ENCODE results near the gene RAB11A.

RAB11A gene

DNA sequence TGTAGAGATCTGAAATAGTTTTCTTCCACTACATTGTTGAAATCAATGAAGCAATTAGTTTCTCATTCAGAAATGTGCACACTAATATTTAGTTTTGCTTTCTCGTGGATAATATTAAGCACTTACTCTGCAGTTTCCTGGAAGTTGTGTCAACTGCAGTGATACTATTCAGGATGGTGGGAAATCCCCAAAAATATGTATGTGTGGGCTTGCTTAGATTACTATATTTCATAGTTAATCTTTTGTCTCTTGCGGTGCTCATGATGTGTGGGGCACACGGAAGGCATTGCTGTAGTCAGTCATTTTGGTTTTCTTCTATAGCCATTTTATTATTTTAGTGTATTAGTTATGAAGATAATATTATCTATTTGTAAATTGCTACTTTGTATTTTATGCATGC is 19.7 kb downstream of the RAB11A start:
- DNase-seq, result no peak

DNA sequence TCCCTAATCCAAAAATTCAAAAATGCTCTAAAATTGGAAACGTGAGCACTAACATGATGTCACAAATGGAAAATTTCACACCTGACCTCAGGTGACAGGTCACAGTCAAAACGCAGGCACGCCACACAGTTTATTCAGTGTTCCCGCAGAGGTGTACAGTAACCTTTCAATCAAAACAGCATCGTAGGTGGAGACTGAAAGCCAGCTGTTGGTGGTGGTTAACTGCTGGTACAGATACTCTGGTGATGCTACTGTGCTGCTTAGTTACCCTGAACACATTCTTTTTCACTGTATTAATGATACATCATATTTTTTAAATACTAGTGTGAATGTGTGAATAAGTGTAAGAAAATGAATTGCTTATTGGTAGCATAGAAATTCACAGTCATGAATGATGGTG is 23.8 kb downstream of the RAB11A start:
- DNase-seq, result no peak

DNA sequence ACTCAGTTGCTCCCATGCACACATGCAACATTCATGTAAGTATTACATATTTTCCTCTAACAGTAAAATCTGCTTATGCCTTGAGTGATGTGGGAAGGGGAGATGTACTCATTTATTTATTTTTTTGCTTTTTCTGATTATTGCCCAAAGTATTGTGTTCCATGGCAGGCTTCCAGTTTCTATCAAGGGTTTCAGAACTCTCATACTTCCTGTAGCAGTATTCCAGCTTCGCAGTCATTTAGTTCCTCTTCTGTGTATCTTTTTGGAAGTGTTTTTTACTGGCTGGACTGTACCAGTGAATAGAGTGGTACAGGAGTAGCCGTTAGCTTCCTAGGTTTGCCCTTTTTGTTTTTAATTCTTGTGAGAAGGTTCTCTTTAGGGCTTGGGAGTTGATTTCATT is 26.9 kb downstream of the RAB11A start:
- no peak for DNase-seq

DNA sequence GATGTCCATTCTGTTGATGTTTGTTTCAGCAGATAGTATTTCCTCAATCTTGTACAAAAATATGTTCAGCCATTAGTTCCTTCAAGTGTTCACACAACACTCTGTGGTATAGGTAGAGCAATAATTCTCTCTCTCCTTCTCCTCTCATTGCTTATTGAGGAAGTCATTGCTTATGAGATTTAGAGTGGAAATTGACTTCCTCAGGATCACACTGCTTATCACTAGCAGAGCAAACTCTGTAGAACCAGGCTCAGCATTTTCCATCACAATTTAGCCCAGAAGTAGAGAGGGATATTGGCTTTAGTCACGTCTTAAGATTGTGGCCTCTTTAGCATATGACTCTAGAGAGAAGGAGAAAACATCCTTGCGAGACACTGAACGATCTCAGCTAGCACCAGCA is 31.2 kb downstream of the RAB11A start:
- no peak for DNase-seq

DNA sequence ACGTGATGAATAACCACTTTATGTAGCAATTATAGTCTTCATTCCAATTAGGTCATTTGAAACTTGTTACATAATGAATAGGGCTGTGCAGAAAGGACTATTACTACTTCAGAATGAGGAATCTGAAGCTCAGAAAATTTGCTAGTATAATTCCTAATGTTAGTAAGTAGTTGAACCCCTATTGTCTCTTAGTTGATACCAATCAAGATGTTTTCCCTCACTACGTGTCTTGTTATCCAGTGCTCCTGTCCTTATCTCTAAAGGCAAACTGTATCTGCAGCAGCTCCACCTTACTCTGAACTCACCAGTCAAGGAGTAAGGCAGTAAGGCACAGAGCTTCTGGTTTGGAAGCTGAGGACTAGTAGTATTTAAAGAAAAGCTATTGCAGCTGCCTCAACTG is 32.0 kb downstream of the RAB11A start:
- DNase-seq, result no peak

DNA sequence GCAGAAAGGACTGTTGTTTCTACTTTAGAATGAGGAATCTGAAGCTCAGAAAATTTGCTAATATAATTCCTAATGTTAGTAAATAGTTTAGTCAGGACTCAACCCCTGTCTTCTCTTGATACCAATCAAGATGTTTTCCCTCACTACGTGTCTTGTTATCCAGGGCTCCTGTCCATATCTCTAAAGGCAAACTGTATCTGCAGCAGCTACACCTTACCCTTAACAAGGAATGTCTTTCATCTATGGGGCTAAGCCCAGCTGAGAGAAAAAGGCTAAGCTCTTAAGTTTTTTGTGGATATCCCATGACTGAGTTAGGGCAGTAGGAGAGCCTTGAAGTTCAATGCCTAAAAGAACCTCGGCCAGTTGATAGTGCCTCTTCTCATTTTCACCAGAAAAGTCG is 32.5 kb downstream of the RAB11A start:
- no peak for DNase-seq

DNA sequence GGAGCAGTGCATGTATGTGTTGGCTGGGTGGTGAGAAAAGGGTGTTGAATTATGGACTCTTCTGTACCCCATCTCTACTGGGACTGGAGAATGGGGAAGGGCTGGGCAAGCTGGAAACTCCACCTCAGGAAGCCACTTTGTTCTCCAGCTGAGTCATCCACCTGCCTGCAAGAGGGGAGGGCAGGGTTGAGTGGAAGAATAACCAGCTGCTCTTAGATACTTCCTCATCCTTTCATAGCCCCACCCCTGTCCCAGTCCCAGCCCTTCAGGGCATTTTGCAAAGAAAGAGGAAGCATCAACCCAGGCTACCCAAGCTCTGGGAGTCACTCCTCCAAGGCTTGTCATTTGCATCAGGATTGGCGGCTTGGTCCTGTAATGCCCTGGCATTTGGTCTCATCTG is 33.1 kb downstream of the RAB11A start:
- peak; percentile 42 for DNase-seq

DNA sequence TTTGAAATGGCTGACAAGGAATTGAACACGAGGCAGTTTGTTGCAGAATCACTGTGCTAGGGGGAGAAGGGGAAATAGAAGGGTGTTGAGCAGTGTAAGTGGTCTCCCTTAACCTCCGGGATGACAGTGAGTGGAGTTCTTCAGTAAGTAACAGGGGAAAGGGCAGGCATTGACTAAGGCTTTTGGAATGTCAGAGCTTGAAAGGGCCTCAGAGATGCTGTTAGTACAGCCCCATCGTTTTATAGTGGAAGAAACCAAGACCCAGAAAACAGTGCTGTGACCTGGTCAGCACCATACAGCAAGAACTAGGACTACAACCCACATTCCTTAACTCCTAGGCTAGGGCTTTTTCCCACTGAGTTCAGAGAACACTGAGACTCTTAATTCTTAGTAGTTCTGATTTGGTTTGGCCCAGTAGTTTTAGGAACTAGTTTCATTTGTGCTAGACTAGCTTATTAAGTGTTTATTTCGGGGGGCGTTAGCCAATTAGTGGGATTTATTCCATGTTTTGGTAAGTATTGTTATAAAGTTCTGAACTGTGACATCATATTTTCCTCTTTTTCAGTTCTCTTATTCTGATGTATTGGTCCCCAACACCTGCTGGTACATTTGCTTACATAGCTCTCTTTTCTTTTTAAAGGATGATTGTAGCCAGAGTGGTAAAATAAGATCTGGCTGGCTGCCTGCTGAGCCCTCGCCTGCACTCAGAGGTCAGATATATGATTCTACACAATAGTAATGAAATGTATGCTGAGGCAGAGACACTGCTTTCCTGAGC is 34.2 kb downstream of the RAB11A start:
- no peak for DNase-seq

DNA sequence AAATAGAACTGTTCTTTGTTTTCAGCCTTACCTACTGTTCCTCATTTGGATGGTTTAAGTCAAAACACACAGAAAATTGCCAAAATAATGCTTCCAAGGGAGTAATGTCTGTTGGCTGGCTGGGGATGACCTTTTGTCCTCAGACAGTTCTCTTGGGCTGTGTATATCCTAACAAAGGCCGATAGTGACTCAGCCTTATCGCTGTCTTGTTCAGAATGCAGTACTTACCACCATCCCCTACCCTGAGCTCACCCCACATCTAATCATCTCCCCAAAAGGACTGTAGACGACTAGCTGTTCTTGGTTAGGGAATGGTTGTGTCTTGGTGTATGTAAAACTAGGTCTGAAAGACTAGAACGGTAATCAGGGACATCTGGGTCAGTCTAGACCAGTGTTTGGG is 35.0 kb downstream of the RAB11A start:
- DNase-seq, result no peak

DNA sequence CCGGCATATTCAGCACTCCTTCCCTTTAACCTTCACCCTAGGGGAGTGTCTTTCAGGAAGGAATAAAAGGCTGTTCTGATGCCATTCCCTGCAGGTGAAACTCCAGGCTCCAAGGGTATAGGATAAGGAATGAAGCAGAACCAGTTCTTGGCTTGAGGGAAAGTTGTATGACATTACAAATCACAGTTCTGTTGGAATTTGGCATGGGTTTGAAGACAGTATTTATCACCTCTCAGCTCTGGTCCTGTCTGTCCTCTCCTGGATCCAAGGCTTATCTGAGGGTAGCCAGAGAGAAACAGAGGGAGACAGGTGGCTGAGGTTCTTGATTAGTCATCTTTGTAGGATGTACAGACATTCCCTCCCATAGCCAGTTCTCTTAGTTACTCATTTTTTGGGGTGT is 37.1 kb downstream of the RAB11A start:
- DNase-seq, result no peak

DNA sequence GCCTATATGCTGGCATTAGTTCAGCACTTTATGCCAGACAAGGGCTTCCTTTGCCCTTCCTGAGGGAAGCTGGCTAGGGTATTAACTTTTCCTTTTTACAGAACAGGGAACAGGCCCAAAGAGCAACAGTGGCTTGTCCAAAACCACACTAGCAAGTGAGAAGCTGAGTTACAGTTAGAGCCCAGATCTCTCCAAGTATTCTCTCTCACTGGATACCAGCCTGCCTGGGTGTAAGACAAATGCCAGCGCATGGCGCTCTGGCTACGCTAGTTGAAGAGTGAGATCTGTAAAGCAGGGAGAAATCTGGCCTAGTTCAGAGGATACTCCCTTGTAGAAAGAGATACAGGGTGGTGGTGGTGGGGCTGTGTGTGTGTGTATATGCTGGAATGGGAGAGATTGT is 38.4 kb downstream of the RAB11A start:
- no peak for DNase-seq

DNA sequence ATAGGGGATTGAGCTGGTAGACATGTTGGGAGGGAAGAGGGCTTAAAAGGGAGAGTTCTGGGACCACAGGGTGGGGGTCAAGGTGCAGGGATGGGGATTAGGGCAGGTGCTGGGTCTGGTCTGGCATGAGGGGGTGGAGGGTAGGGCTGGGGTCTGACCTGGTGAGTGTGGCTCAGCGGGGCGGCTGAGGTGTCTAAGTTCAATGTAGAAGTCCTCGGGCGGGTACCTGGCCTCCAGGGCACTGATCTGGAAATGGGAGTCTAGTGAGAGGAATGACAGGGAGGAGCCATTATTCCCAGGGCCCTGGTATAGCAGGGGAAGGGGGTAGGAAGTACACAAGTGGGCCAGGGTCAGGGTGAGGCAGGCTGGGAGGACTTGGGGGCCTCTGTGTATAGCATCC is 39.6 kb downstream of the RAB11A start:
- no peak for DNase-seq

DNA sequence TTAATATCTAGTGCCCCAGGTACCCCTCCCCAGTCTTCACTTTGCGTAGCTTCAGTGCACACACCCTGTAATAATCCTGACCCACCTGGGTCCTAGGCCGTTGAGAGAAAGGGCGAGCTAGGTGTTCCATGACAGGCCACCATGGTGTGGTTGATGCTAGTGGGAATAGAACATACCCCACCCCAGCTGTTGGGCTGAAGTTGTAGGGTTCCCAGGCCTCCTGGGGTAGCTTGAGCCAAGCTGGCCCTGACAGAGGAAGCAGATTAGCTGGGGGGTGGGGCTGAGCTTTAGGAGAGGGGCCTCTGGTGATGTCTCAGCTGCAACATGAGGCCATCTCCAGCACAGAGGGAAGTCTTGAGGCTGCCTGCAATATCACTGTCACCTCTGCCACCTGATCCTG is 40.5 kb downstream of the RAB11A start:
- no peak for DNase-seq

DNA sequence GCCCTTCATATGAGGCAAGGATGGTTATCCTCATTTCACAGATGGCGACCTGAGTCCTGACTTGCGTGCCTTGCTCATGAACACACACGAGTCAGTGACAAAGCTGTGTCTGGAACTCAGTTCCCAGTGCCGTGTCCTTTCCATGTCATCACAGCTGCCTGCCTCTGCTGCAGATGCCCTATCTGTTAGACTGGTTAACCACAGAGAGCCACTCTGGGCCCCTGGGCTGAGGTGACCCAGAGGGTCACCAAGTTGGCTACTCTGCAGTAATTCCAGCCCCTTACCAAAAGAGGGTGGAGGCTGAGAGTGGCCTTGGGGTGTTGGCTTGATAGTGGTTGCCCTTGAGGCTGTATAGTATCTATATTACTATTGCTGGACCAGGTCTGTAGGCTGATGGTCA is 41.0 kb downstream of the RAB11A start:
- no peak for DNase-seq

DNA sequence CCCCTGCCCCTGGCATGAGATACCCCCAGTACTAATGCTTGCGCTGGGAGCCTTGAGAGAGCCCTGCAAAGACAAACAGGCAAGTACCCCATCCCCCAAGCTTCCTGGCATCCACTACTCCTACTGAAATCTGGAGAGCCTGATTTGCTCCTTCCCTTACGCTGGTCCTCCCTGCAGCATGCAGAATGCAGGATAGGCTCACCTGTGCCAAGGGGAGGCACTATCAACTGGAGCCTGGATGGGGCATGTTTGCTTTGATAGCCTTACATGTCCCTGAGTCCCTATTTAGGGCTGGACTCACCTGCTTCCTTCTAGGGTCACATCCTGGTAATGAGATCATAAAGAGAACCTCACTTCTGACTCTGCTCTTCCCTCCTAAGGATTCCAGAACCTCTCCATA is 42.9 kb downstream of the RAB11A start:
- no peak for DNase-seq

DNA sequence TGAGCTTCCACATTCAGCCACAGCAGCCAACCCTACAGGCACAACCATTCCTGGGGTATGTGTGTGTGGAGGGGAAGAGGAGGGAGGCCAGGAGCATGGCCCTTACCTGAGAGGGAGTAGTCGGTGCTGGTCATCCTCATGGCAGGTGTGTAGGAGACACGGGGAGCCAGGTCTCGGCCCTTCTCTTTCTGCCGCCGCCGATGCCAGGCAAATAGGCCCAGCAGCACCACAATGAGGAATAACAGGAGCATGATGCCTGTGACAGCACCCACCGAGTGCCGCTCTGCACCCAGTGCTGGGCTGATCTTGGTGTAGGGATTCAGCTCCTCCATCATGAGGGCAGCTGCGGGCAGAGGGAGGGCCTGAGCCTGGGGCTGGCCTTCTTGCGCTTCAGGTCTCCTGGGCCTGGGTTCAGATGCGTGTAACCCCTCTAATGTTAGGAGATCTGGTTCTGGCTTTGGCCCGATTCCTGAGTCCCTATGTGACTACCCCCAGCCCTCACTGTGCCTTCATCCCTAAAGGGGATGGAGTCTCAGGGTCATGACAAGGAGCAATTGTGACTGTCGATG is 44.4 kb downstream of the RAB11A start:
- no peak for DNase-seq

DNA sequence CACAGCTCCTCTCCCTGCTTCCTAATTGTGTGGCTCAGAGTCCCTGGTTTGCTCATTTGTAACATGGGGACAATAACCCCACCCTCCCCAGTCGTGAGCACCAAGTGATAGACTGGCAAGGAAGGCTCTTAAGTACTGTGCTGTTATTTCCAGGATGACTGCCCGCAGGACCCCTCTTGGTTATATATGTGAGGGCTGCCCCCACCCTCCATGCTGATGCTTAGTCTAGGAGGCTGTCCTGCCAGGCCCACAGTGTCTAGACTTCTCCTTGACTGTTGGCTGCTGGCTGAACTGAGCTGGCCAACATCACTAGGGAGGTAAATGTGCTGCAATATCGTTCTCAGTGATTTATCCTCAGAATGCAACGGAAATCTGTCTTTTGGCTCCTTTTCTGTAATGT is 45.1 kb downstream of the RAB11A start:
- DNase-seq, result no peak

DNA sequence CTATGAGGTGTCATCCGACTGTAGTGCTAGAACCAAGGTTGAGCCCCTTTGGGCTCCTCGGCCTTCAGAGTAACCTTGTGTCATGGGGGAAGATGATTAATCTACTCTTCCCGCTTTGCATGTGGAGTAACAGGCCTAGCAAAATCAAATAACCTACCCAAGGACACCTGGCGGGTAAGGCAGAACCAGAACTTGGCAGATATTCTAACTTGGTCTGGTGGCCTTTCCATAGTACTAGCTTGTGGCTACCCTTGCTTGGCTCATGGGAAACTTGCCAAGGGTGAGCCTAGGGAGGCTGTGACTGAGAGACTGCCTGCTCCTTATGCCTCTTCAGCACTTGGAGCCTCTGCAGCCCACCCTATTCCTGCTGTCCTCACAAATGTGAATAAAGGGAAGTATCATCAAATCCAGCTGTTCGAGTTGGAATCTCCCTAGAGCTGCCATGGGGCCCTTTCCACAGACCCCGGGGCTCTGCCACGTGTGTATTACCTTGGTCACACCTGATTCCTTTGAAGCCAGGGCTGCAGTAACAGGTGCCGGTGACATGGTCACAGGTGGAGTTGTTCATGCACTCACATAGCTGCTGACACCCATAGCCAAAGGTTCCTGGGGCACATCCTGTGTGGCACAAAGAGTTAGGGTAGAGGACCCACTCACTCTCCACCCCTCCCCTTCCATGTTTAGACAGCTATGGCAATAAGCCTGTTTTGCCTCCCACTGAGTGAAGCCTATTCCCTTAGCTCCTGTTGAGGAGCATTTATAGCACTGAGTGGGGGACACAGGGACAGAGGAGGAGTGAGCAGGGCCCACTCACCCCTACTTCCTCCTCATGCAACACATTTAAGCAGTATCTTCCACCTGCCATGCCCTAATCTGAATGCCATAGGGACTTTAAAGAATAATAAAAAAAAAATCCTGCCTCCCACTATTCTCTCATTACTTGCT is 46.0 kb downstream of the RAB11A start:
- DNase-seq, result no peak

DNA sequence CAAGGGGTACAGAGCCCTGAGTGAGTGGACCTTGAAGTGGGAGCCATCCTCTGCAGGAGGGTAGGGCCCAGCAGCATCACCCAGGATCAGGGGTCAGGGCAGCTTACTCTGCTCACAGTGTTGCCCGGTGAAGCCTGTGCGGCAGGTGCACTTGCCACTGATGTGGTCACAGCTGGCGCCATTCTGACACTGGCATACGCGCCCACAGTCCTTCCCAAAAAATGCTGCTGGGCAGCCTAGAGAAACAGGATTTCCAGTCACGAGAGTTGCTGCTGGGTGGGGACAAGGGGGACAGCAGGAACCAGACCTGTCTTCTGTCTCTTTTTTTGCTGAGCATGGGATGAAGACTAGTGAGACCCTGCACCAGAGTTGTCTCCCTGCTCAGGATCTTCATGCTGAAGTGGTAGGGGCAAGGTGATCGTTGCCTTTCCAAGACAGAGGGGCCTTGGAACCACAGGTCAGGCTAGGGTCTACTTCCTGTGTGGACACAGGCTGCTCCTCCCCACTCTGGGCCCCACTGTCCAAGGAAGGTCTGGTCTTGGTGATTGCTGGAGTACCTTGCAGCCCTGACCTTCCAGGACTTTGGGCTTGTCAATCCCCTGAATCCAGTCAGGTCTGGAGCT is 46.9 kb downstream of the RAB11A start:
- DNase-seq, result no peak

DNA sequence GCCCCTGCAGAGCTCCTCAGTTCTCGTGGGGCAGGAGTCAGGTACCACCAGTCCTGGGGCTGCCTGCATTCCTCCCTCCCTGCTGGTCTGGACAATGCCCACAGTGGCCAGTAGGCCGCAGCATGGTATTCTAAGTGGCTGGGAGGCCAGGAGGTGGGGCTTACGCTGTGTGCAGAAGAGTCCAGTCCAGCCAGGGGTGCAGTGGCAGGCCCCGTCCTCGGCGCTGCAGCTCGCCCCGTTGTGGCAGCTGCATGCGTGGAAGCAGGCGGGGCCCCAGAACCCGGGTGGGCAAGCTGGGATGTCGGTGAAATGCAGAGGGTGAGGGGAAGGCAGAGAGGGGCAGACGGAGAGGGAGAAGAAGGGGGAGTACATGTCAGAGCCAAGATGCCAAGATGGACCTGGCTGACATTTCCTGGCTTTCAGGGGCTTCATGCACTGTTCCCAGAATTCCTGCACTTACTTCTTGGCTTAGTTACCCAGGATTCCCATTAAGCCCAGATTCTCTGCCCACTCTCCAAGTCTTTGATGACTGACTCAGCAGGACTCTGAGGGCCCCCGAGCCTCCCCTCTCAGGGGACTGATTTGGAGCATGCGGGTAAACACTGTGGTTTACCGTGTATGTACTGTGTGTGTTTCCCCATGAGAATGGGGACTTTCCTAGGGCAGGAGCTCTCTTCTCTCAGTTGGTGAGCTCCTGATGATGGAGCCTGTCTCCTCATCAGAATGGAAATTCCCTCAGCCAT is 47.5 kb downstream of the RAB11A start:
- DNase-seq, result no peak

DNA sequence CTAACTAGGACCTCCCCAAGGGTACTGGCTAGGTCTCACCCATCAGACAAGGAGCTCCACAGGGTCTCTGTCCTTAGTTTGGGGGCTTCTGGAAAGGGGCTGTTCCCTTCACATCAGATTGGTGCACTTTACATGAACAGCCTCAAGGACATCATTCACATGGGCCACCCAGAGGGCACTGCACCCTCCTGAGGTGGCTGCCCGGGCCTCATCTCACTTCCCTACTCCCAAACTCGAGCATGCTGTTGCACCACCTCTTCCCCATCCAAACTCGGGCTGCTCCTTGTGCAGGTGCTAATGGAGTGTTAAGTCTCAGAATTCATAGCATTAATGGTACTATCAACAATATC is 48.1 kb downstream of the RAB11A start:
- DNase-seq, result no peak

DNA sequence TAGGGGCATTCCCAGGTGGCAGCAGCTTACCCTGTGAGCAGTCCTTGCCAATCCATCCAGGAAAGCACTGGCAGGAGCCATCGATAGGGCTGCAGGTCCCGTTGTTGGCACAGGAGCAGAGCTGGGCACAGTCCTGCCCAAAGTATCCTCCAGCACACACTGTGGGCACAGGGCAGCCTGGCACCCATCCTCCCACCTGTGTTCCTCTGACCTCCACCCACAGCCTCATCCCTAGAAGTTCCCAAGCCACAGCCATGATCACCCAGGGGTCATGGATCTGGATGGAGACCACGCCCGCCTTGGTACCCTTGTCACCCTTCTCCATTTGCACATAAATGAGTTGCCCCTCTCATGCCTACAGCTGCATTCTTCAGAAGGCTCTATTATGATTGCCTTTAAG is 48.6 kb downstream of the RAB11A start:
- no peak for DNase-seq

DNA sequence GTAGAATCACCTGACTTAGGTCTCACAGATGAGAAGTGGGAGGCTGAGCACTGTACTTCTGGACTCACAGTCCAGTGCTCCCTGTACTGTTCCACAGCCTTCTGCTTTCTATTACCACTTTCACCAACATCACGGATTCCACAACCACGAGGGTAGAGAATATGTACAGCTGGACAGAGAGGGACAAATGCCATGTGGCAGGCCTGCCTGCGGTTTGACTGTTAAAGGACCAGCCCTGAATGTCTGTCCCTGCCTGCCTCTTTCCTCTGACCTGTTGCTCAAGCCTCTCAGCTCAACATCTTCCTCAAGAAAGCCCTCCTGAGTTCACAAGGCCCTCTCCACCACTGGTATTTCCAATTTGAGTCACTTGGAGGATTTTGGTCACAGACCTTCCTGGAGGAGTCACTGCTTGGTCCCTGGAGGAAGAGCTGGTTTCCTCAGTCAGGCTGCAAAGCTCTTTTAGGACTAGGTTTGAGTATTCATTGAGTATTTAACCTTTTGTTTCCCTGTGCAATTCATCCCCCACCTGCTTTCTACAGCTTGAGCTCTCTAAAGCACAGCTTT is 49.1 kb downstream of the RAB11A start:
- DNase-seq, result no peak

Data from NCI-H345 (cell line).